Stimulated activated CD8-positive, alpha-beta memory T cell treated with anti-CD3 and anti-CD28 coated beads, Interleukin-7, amount 100 ng/mL, for 24 hours (primary cell): ENCODE data around the gene AOPEP.

Experiments
- DNase-seq: peaks from one replicate; pipeline ENCODE4 v3.0.0-alpha.2; 2020; ENCODE audit warnings: low read depth

AOPEP gene

GRCh38 chr9:94993160-94993820 lies 266.8 kb downstream of the AOPEP start:
- DNase-seq, result no peak

DNA sequence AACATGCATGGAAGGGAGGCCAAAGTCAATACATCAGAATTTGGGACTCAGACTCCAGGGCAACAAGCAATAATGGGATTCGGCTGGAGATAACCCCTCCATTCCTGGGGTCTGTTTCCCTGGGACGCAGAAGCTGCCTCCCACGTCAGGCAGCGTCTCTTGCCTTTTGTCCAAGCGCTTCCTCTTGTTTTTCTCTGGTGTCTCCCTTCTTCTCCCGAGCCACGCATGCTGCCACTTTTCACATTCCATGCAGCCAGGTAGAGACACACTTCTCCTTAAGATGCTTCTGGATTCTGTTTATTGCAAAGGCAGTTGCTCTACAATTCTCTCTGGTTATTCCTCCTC lies 267.3 kb downstream of the AOPEP start:
- DNase-seq, result no peak

- no peak for DNase-seq
Measured at GRCh38 chr9:94995048-94995693, 268.7 kb downstream of the AOPEP start.

DNA sequence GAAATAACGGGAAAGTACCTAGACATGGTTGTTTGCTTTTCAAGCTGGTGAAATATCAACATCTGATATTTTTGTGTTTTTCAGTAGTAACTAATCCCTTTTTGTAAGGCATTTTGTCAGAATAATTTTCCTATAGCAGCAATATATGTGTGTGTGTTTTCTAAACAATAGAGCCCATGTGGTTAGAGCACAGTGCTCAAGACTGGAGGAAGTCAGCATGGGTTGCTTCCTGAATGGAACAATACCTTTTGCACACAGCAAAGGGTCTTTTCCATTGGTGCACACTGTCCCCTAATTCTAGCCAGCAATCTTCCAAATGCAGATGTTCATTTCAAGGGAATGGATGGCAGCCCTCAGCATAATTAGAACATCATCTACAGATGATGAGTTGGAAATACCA lies 270.1 kb downstream of the AOPEP start:
- no peak for DNase-seq

DNA sequence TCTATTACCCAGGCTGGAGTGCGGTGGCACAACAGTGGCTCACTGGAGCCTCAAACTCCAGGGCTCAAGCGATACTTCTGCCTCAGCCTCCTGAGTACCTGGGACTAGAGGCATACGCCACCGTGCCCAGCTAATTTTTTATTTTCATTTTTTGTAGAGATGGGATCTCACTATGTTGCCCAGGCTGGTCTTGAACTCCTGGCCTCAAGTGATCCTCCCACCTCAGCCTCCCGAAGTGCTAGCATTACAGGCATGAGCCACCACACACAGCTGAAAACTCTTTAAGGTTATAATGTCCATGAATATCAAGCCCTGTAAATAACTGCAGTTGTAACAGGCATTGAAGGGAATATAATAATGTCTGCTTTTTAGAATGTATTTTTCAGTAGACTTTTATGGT lies 271.2 kb downstream of the AOPEP start:
- no peak for DNase-seq

- no peak for DNase-seq
Measured at GRCh38 chr9:94999832-95000231, 273.3 kb downstream of the AOPEP start.

DNA sequence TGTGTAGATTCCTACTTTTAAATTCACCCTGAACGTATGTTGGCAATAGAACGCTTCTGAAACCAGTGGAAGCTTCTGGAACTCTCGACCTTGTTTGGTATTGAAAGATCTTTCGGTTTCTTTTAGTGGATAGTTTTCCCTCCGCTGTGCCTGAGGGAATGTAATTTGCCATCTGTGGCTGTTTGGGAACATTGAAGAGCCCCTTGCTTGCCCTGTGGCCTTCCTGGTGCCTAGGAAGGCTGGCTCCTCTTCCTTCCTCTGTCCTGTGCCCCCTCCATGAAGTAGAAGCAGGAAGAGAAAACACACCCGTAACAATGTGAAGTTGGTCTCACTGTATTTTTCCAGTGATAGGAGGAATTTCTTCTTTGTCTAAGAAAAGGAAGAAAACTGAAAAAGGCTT lies 274.3 kb downstream of the AOPEP start:
- no peak for DNase-seq

GRCh38 chr9:95001720-95002119 lies 275.2 kb downstream of the AOPEP start:
- DNase-seq, result no peak

DNA sequence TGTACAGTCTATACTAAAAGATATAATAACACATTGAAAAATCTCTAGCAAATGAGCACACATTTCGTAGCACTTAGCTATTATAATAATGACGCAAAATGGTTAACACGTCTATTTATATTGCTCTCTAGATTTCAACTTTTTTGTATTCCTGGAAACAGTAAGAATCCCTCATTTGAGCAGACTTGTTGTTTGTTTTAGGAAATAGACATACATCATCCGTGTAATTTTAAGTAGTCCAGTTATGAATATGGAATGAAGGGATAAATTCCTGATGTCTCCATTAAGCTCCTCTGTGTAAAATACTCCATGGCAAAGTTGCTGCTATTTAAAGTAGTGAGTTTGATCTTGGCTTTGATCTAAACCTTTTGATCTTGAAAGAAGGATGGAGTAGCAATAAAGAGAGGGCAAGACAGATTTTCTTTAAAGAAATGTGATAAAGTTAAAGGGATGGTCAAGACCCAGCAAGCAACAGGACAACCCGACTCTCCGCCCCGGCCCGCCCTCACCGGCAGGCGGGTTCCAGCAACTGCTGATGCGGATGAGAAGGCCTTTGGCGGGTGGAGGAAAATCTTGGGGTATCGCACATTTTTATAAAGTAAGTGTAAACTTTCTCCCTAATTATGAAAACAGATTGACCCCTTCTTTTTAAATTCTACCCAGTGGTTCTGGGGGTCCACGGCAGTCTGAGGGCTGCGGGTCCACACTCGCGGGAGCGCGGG lies 277.4 kb downstream of the AOPEP start:
- DNase-seq, result no peak

DNA sequence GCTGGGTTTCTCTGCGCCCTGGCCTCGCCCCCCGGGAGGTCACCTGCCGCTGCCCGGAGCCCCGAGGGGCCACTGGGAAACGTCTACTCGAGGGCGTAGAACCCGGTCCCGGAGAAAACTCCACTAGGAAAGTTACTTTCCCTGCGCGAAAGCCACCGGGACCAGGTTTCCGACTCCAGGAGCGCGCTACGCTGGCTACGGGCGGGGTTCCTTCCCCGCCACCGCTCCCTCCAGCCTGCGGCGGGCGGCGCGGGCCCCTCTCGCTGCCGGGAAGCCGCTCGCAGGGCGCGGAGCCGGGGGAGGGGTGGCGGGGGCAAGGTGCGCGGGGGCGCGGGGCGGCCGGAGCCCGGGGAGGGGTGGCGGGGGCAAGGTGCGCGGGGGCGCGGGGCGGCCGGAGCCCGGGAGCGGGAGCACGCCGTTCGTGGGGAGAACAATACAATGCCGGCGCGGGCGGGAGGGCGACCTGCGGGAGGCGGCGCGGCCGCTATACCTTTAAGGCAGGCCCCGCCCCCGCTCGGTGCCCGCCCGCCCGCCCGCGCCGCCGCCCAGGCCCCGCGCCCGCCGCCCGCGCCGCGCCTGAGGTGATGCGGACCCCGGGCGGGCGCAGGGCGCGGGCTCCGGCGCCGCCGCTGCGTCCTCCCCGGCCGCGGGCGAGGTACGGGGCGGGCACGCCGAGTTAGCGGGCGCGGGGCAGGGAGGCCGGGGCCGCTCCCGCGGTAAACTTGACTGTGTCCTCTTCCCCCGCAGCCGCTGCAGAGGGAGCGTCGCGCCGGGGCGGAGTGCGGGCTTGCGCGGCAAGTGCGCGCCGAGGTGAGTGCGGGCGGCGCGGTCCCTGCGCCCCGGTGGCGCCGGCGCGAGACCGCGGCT lies 278.1 kb downstream of the AOPEP start:
- DNase-seq, result no peak

DNA sequence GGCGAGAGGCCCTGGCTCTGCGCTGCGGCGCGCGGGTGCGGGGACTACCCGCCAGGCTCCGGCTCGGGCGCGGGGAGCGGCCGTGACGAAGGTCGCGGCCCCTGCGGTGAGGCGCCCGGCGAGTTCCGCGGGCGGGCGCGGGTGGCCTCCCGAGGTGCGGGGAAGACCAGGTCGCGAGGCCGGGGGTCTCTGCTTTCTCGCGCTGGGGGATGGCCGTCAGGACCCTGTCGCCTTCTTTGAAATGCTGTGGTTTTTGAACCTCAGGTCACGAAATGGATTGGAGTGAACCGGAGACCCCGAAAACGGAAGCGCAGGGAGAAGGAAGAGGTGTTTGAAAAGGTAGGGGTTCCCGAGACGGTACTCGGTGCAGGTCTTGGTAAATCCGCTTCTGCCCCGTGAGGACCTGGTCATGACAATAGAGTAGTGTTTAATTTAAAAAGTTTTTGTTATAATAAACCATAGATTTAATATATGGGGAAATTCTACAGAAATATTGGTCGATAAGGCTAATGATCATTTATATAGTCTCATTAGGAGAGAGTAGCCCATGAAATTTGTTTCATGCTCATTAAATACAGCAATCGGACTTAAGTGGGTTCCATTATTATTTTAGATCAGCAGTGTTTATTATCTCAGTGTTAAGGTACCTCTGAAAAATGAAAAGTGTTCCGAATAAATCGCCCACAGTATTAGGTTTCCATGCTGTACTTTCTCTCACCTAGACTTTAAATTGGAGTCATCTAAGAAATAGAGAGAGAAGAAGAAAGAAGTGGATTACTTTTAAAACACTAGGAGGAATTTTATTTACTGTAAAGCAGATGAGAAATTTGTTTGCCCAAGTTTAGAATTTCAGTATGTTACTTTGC lies 279.0 kb downstream of the AOPEP start:
- no peak for DNase-seq

DNA sequence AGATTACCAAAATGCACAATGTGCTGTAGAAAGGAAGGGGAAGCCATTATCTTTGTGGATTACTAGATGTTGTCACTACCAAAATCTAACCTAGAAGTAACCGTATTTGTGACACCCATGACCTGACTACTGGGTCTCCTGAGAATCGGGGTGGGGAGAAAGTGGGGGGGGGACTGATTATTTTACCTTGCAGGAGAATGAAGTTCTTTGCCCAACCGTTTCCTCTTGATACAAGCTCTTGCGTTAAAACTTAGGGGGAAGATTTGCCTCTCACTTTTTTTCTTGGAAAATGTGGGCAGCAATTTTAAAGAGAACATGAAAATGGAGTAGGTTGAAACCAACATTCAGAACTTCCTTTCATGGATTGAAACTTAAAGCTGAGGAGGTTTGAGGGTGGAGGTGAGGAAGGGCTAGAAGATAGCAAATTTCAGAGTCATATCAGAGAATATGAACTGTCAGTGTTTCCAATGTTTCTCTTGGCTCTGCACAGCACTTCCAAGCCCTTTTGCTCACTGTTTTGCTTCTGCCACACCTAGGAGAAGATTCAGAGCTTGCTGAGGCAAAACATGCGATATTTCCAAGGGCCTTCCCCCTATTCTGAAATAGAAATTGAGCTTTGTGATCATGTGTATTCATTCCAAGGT lies 280.8 kb downstream of the AOPEP start:
- DNase-seq, result no peak

DNA sequence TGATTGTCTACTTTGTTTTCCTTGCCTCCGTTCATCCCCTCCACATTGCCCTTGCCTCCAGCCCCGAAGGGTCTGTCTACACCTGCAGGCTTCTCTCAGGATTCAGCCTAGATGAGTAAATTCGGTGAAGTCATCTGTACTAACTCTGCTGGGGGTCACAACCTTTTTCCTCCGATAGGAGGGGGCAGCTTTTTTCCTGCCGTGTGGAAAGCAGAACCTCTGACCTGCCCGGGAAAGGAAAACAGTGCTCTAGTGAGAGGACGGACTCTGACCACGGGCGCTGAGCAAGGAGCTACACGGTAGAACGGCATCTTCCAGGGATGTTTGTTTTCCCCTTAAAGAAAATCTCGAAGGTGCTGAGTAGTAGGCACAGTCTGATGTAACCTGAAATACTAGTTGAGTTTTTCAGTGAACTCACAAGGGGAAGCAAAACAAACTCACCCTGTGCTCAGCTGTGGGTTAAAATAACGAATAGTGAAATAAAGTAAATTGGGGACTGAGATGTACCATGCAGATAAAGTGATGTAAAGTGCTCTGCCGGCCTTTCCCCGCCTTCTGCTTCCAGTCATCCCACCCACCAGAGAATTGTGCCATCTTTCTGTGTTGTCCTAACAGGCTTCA lies 281.8 kb downstream of the AOPEP start:
- DNase-seq, result no peak

GRCh38 chr9:95009459-95009858 lies 283.0 kb downstream of the AOPEP start:
- DNase-seq, result no peak

DNA sequence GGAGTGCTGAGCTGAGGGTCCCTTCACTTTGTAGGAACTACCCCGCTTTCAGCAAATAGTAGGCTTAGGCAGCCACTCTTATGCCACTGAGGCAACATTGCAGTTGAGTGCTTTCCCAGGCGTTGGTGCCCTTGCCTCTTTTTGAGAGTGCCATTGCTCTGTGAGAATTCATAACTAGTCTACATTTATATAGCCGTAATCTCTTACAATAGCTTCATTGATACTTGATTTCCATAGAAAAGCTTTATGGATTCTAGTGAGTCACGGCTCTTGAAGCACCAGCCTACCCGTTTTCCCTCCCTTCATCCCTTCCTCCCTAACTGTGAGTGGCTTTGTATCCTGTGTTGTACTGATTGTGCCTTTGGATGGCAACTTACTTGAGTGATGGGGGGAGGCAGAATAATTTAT lies 283.9 kb downstream of the AOPEP start:
- DNase-seq, result no peak

GRCh38 chr9:95012035-95012708 lies 285.7 kb downstream of the AOPEP start:
- DNase-seq, result no peak

GRCh38 chr9:95012902-95013301 lies 286.4 kb downstream of the AOPEP start:
- DNase-seq, result no peak

DNA sequence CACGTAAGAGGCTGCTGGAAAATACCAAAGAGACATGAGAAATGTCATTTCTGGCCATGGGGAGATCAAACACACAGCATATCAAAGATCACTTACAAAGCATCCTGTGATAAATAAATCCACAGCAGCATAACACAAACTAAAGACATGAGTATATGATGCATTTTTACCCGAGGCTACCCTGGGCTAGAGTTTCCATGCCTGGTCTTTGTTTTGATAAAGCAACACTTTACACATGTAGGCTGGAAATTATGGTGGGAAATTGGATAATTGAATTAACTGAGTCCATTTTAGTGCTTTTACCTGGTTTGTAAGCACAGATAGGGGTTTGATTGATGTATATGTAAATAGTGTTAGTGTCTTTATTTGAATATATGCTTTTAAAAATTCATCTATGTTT lies 288.4 kb downstream of the AOPEP start:
- no peak for DNase-seq

DNA sequence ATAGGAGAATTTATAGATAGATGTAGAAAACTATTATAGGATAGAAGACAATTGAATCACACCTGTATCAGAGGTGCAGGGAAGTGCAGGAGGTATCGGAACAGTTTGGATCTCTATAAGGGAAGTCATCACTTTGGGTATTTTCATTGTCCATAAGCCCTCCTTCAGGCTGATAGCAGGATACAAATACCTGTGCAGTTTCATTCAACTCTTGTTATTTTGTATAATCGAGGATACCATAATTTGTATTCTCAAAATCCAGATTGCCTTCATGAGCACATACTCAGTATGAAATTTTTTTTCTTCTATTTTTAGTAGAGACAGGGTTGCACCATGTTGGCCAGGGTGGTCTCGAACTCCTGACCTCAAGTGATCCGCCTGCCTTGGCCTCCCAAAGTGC lies 289.1 kb downstream of the AOPEP start:
- no peak for DNase-seq

GRCh38 chr9:95017062-95017461 lies 290.6 kb downstream of the AOPEP start:
- no peak for DNase-seq
